Neural progenitor cell (in vitro differentiated cells): ENCODE measurements around the gene NSUN6. TPM values are rescaled to one million over a fixed set of nuclear protein-coding genes. Genes with fewer than 3 reads are reported as not detected.

ENCODE experiments used
- DNase-seq: peaks from one replicate; pipeline ENCODE4 v3.0.0-alpha.2; 2016; ENCODE audit warnings: low spot score
- H2AFZ ChIP-seq: fragments of 200-600 bp; sonication (generic); replicated peaks from 2 replicates; pipeline ENCODE4 v1.6.1; 2016; ENCODE audit warnings: antibody characterized with exemption
- H3F3A ChIP-seq: fragments of 200-600 bp; sonication (generic); 2 replicates; pipeline ENCODE4 v1.6.1; 2016; ENCODE audit warnings: antibody characterized with exemption, low read depth
- H3K27ac ChIP-seq: fragments of 200-600 bp; sonication (generic); 2 replicates; pipeline ENCODE4 v1.5.1; 2016; ENCODE audit warnings: mild to moderate bottlenecking
- H3K27me3 ChIP-seq: fragments of 200-600 bp; sonication (generic); 2 replicates; pipeline ENCODE4 v1.6.1; 2016; ENCODE audit warnings: mild to moderate bottlenecking, moderate library complexity
- H3K36me3 ChIP-seq: fragments of 200-600 bp; sonication (generic); 2 replicates; pipeline ENCODE4 v1.5.1; 2016
- H3K4me1 ChIP-seq: fragments of 200-600 bp; sonication (generic); 2 replicates; pipeline ENCODE4 v1.6.1; 2016; ENCODE audit warnings: mixed run types
- H3K4me2 ChIP-seq: fragments of 200-600 bp; sonication (generic); 2 replicates; pipeline ENCODE4 v1.6.1; 2016
- H3K4me3 ChIP-seq: fragments of 200-600 bp; sonication (generic); 2 replicates; pipeline ENCODE4 v1.5.1; 2016
- H3K79me2 ChIP-seq: fragments of 200-600 bp; sonication (generic); 2 replicates; pipeline ENCODE4 v1.6.1; 2016; ENCODE audit warnings: low read depth
- H3K9ac ChIP-seq: fragments of 200-600 bp; sonication (generic); 2 replicates; pipeline ENCODE4 v1.6.1; 2016
- H3K9me3 ChIP-seq: fragments of 200-600 bp; sonication (generic); 2 replicates; pipeline ENCODE4 v1.5.1; 2016; ENCODE audit warnings: low read depth
- H4K20me1 ChIP-seq: fragments of 200-600 bp; sonication (generic); 2 replicates; pipeline ENCODE4 v1.6.1; 2016; ENCODE audit warnings: low read depth
- H3K27ac Mint-ChIP-seq: 3 replicates; pipeline ENCODE4 v1.8.0; 2021; ENCODE audit warnings: mixed read lengths
- H3K27me3 Mint-ChIP-seq: 2 replicates; pipeline ENCODE4 v1.8.0; 2022; ENCODE audit warnings: low read depth, mild to moderate bottlenecking, inconsistent platforms, moderate library complexity, mixed read lengths; ENCODE audit not compliant: insufficient read depth
- H3K36me3 Mint-ChIP-seq: 3 replicates; pipeline ENCODE4 v1.8.0; 2021; ENCODE audit warnings: mixed read lengths
- H3K4me1 Mint-ChIP-seq: 3 replicates; pipeline ENCODE4 v1.8.0; 2021; ENCODE audit warnings: mixed read lengths
- H3K4me3 Mint-ChIP-seq: 3 replicates; pipeline ENCODE4 v1.8.0; 2021; ENCODE audit warnings: mild to moderate bottlenecking, moderate library complexity, mixed read lengths
- H3K9me3 Mint-ChIP-seq: 3 replicates; pipeline ENCODE4 v1.8.0; 2020; ENCODE audit warnings: mixed read lengths
- CTCF ChIP-seq: fragments of 200-600 bp; sonication (generic); IDR thresholded peaks from 2 replicates; pipeline ENCODE4 v1.5.1; 2017; ENCODE audit warnings: antibody characterized with exemption, mild to moderate bottlenecking
- EZH2 ChIP-seq: fragments of 200-600 bp; sonication (generic); IDR thresholded peaks from 2 replicates; pipeline ENCODE4 v1.6.1; 2017; ENCODE audit warnings: antibody characterized with exemption, mild to moderate bottlenecking, moderate library complexity
- EZH2phosphoT487 ChIP-seq: fragments of 200-600 bp; sonication (generic); IDR thresholded peaks from 2 replicates; pipeline ENCODE4 v1.6.1; 2017; ENCODE audit warnings: antibody characterized with exemption
- total RNA-seq: library from RNA; depleted of rRNA; stranded (reverse); fragments of >200 nt; gene quantifications from 2 replicates; pipeline ENCODE4 v1.2.3, GENCODE V29; 2015; ENCODE audit warnings: low replicate concordance

NSUN6 gene
- total RNA-seq, 1 donor from 2014 or later = 21.9 TPM

- Histone ChIP-seq H3F3A (no peaks in the 10 kb centered on the region), H3K27ac (no peak overlapping the region), H3K4me1 (no peaks in the 10 kb centered on the region), H3K4me2 (no peak overlapping the region), H3K79me2 (no peaks in the 10 kb centered on the region), H3K4me3 (no peak overlapping the region), H2AFZ (no peak overlapping the region), H3K27me3 (no peaks in the 10 kb centered on the region), H3K36me3 (peaks cover 10% of the 10 kb centered on the region), H3K9ac (no peak overlapping the region), H3K9me3 (no peaks in the 10 kb centered on the region), H4K20me1 (no peaks in the 10 kb centered on the region)
- H3K9me3 Mint-ChIP-seq = no peaks in the 10 kb centered on the region
- DNase-seq = no peak
- TF ChIP-seq EZH2 = no peak
- peaks cover 6% of the 10 kb centered on the region for H3K4me1 Mint-ChIP-seq
- no peak overlapping the region for H3K4me3 Mint-ChIP-seq
- H3K27ac Mint-ChIP-seq = no peak overlapping the region
- H3K27me3 Mint-ChIP-seq = no peaks in the 10 kb centered on the region
- peaks cover 16% of the 10 kb centered on the region for H3K36me3 Mint-ChIP-seq
Measured at GRCh38 chr10:18611168-18611567, 40.2 kb downstream of the NSUN6 start.

- Mint-ChIP-seq H3K27me3 (no peaks in the 10 kb centered on the region), H3K27ac (peak overlapping the region; percentile 72), H3K4me3 (no peak overlapping the region), H3K36me3 (peaks cover 16% of the 10 kb centered on the region), H3K4me1 (peaks cover 6% of the 10 kb centered on the region), H3K9me3 (no peaks in the 10 kb centered on the region)
- Histone ChIP-seq H3F3A (no peaks in the 10 kb centered on the region), H4K20me1 (no peaks in the 10 kb centered on the region), H2AFZ (no peak overlapping the region), H3K27me3 (no peaks in the 10 kb centered on the region), H3K9me3 (no peaks in the 10 kb centered on the region), H3K27ac (no peak overlapping the region), H3K79me2 (no peaks in the 10 kb centered on the region), H3K4me2 (no peak overlapping the region), H3K4me1 (no peaks in the 10 kb centered on the region), H3K4me3 (no peak overlapping the region), H3K9ac (no peak overlapping the region), H3K36me3 (peaks cover 10% of the 10 kb centered on the region)
- DNase-seq = peak; percentile 2
- TF ChIP-seq EZH2 = no peak
- no peak for TF ChIP-seq CTCF
- TF ChIP-seq EZH2phosphoT487 = no peak
Measured at GRCh38 chr10:18610517-18610916, 40.9 kb downstream of the NSUN6 start.

GRCh38 chr10:18608596-18608995, 42.8 kb downstream of the NSUN6 start:
- H3K36me3 ChIP-seq = peaks cover 2% of the 10 kb centered on the region
- peaks cover 6% of the 10 kb centered on the region for H3K4me1 Mint-ChIP-seq
- peaks cover 15% of the 10 kb centered on the region for H3K36me3 Mint-ChIP-seq
- no peak overlapping the region for H3K27ac ChIP-seq
- H3K9ac ChIP-seq = no peak overlapping the region
- H3K4me3 ChIP-seq = no peak overlapping the region
- no peak overlapping the region for H3K4me2 ChIP-seq
- H3K4me3 Mint-ChIP-seq = no peak overlapping the region
- no peaks in the 10 kb centered on the region for H4K20me1 ChIP-seq
- H3K27me3 ChIP-seq = no peaks in the 10 kb centered on the region
- peaks cover 2% of the 10 kb centered on the region for H3K27me3 Mint-ChIP-seq
- no peak overlapping the region for H3K27ac Mint-ChIP-seq
- H2AFZ ChIP-seq = no peak overlapping the region
- no peaks in the 10 kb centered on the region for H3K9me3 Mint-ChIP-seq
- no peaks in the 10 kb centered on the region for H3K4me1 ChIP-seq
- H3K9me3 ChIP-seq = no peaks in the 10 kb centered on the region
- no peaks in the 10 kb centered on the region for H3F3A ChIP-seq
- H3K79me2 ChIP-seq = no peaks in the 10 kb centered on the region
- TF ChIP-seq EZH2phosphoT487 = no peak
- no peak for TF ChIP-seq CTCF
- TF ChIP-seq EZH2 = no peak
- no peak for DNase-seq

DNA sequence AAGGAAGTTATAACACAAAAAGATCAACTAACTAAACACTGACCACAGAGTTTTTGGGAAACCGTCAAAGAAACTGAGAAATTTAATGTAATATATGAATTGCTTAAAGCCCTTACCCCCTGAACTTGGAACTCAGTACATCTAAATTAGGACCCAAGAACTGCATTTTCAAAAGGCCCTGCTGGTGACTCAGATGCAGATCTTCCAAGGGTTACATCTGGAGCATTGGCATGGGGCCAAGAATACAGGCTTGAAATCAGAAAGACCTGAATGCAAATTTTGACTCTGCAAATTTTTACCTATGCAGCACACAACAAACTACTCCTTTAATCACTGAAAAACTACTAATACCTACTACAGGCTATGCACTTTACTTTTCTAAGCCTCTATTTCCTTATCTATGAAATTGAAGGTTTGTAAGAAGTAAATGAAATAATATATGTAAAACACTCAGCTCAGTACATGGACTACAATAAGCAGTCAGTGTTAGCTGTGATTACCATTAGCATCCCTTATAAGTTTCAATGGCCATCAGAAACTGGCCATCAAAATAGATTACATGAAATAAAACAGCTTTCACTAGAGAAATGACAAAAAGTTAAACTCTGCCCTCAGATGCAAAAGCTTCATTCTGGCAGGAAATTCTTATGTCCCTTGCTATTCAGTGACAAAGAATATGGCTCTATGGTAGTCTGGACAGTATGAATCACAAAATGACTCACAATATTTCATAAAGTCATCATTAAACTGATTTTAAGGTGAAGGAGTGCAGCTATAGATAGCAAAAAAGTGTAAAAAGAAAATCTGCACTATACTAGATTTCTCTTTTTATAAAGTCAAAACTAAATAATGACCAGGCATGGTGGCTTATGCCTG, 43.6 kb downstream of the NSUN6 start:
- Histone ChIP-seq H3F3A (no peaks in the 10 kb centered on the region), H3K27me3 (no peaks in the 10 kb centered on the region), H3K36me3 (peaks cover 2% of the 10 kb centered on the region), H3K79me2 (no peaks in the 10 kb centered on the region), H3K4me1 (no peaks in the 10 kb centered on the region), H3K9me3 (no peaks in the 10 kb centered on the region), H2AFZ (no peak overlapping the region), H3K9ac (no peak overlapping the region), H3K4me2 (no peak overlapping the region), H4K20me1 (no peaks in the 10 kb centered on the region), H3K27ac (no peak overlapping the region), H3K4me3 (no peak overlapping the region)
- no peak for DNase-seq
- peaks cover 6% of the 10 kb centered on the region for H3K4me1 Mint-ChIP-seq
- no peak overlapping the region for H3K4me3 Mint-ChIP-seq
- peaks cover 10% of the 10 kb centered on the region for H3K36me3 Mint-ChIP-seq
- peaks cover 2% of the 10 kb centered on the region for H3K27me3 Mint-ChIP-seq
- no peaks in the 10 kb centered on the region for H3K9me3 Mint-ChIP-seq
- TF ChIP-seq CTCF (no peak), EZH2 (no peak), EZH2phosphoT487 (no peak)
- H3K27ac Mint-ChIP-seq = no peak overlapping the region
